IMR-90 (cell line): Measurements from ENCODE around the gene NKAIN2. TPM values are rescaled to one million over a fixed set of nuclear protein-coding genes. Genes with fewer than 3 reads are reported as not detected.
A peak's percentile ranks its signal among the peaks of the same experiment; 100 is the strongest.

ENCODE experiments used
- ATAC-seq: fragments of 200-7000 bp; cut with Tn5 transposase; 2 replicates; pipeline ENCODE4 v1.9.1; 2020; ENCODE audit warnings: low read depth, mild to moderate bottlenecking, moderate library complexity
- BruUV-seq: library from RNA; stranded (reverse); fragments of 400-500 nt; replicated peaks from 2 replicates; lab custom pipeline; 2021; lab: Mats Ljungman, UMichigan
- CTCF ChIA-PET: fragments of 300-600 bp; formaldehyde crosslinking; extraction: SDS; loops from one replicate; lab custom pipeline; 2021; ENCODE audit warnings: antibody characterized with exemption; lab: Yijun Ruan, JAX
- POLR2A ChIA-PET: fragments of 300-600 bp; sonication (Branson Sonifier 250); formaldehyde crosslinking; loops from one replicate; lab custom pipeline; 2022; ENCODE audit warnings: antibody characterized with exemption; ENCODE audit not compliant: unreplicated experiment; lab: Charles Lee
- DNase-seq: peaks from one replicate; pipeline ENCODE4 v3.0.0; 2013
- H2AFZ ChIP-seq: replicated peaks from 2 replicates; pipeline ENCODE3; 2013; ENCODE audit warnings: low read length, mild to moderate bottlenecking; ENCODE audit not compliant: poor library complexity
- H2AK5ac ChIP-seq: 2 replicates; pipeline ENCODE4 v1.6.1; 2013; ENCODE audit warnings: low read depth, low read length, inconsistent platforms
- H2AK9ac ChIP-seq: replicated peaks from 2 replicates; pipeline ENCODE3; 2013; ENCODE audit warnings: mild to moderate bottlenecking, low read depth, low read length, moderate library complexity; ENCODE audit not compliant: poor library complexity
- H2BK120ac ChIP-seq: 2 replicates; pipeline ENCODE4 v1.6.1; 2013; ENCODE audit warnings: low read depth, low read length, inconsistent platforms
- H2BK15ac ChIP-seq: 3 replicates; pipeline ENCODE4 v1.6.1; 2013; ENCODE audit warnings: low read depth, low read length, inconsistent platforms
- H2BK20ac ChIP-seq: 2 replicates; pipeline ENCODE4 v1.6.1; 2013; ENCODE audit warnings: low read depth, mild to moderate bottlenecking, inconsistent platforms, low read length, moderate library complexity
- H2BK5ac ChIP-seq: 2 replicates; pipeline ENCODE4 v1.6.1; 2013; ENCODE audit warnings: mild to moderate bottlenecking, low read depth, low read length, inconsistent platforms; ENCODE audit not compliant: poor library complexity, severe bottlenecking
- H3K14ac ChIP-seq: replicated peaks from 2 replicates; pipeline ENCODE4 v1.6.1; 2013; ENCODE audit warnings: low read depth, low read length, inconsistent platforms
- H3K18ac ChIP-seq: 2 replicates; pipeline ENCODE4 v1.6.1; 2013; ENCODE audit warnings: low read depth, low read length, control low read depth
- H3K23ac ChIP-seq: 2 replicates; pipeline ENCODE4 v1.6.1; 2013; ENCODE audit warnings: low read depth, low read length, inconsistent platforms
- H3K27ac ChIP-seq: 2 replicates; pipeline ENCODE4 v1.5.1; 2013; ENCODE audit warnings: mild to moderate bottlenecking, control low read depth, low read length; ENCODE audit not compliant: insufficient read depth
- H3K27me3 ChIP-seq: 2 replicates; pipeline ENCODE4 v1.6.1; 2013; ENCODE audit warnings: low read length; ENCODE audit not compliant: control insufficient read depth, insufficient read depth
- H3K36me3 ChIP-seq: 2 replicates; pipeline ENCODE4 v1.6.1; 2013; ENCODE audit warnings: low read length, mixed read lengths; ENCODE audit not compliant: control insufficient read depth, insufficient read depth
- H3K4ac ChIP-seq: 2 replicates; pipeline ENCODE4 v1.6.1; 2013; ENCODE audit warnings: low read depth, low read length, inconsistent platforms
- H3K4me1 ChIP-seq: 2 replicates; pipeline ENCODE4 v1.6.1; 2013; ENCODE audit warnings: low read length, mixed read lengths; ENCODE audit not compliant: control insufficient read depth, insufficient read depth
- H3K4me2 ChIP-seq: 2 replicates; pipeline ENCODE4 v1.6.1; 2013; ENCODE audit warnings: low read depth, mild to moderate bottlenecking, control low read depth, low read length, moderate library complexity
- H3K4me3 ChIP-seq: 2 replicates; pipeline ENCODE4 v1.5.1; 2013; ENCODE audit warnings: low read depth, mild to moderate bottlenecking, control low read depth, low read length, moderate library complexity; ENCODE audit not compliant: insufficient read depth
- H3K56ac ChIP-seq: 2 replicates; pipeline ENCODE4 v1.6.1; 2013; ENCODE audit warnings: low read length, inconsistent platforms; ENCODE audit not compliant: insufficient read depth; ENCODE audit errors: extremely low read depth
- H3K79me1 ChIP-seq, 2 experiments: 2 replicates each; pipeline ENCODE4 v1.6.1; 2013; ENCODE audit warnings: low read length in 2 of 2, inconsistent platforms in 1 of 2, low read depth in 1 of 2
- H3K9ac ChIP-seq: 2 replicates; pipeline ENCODE4 v1.6.1; 2013; ENCODE audit warnings: low read depth, low read length, control low read depth
- H3K9me1 ChIP-seq: 2 replicates; pipeline ENCODE4 v1.6.1; 2013; ENCODE audit warnings: low read length, inconsistent platforms; ENCODE audit not compliant: insufficient read depth
- H3K9me3 ChIP-seq: 2 replicates; pipeline ENCODE4 v1.6.1; 2013; ENCODE audit warnings: low read length; ENCODE audit not compliant: control insufficient read depth, insufficient read depth
- H4K20me1 ChIP-seq: 2 replicates; pipeline ENCODE4 v1.6.1; 2013; ENCODE audit warnings: low read length, inconsistent platforms; ENCODE audit not compliant: insufficient read depth
- H4K5ac ChIP-seq: 2 replicates; pipeline ENCODE4 v1.6.1; 2013; ENCODE audit warnings: mild to moderate bottlenecking, low read depth, low read length, control low read depth
- H4K8ac ChIP-seq, 2 experiments: 2 replicates each; pipeline ENCODE4 v1.6.1; 2013; ENCODE audit warnings: low read depth in 2 of 2, low read length in 2 of 2, control low read depth in 1 of 2, inconsistent platforms in 1 of 2
- H4K91ac ChIP-seq: 2 replicates; pipeline ENCODE4 v1.6.1; 2013; ENCODE audit warnings: low read depth, low read length, inconsistent platforms; ENCODE audit not compliant: insufficient read depth
- BHLHE40 ChIP-seq: fragments of 150-350 bp; IDR thresholded peaks from 2 replicates; pipeline ENCODE4 v1.6.1; 2016; ENCODE audit warnings: mild to moderate bottlenecking, low read depth, low read length
- CEBPB ChIP-seq: IDR thresholded peaks from 2 replicates; pipeline ENCODE4 v1.6.1; 2012; ENCODE audit warnings: low read depth, low read length, improper control_type of control experiment
- CHD1 ChIP-seq: IDR thresholded peaks from 2 replicates; pipeline ENCODE4 v1.6.1; 2012; ENCODE audit warnings: low read depth, low read length, improper control_type of control experiment
- FOS ChIP-seq: fragments of 150-350 bp; IDR thresholded peaks from 2 replicates; pipeline ENCODE4 v1.6.1; 2016; ENCODE audit warnings: low read depth, low read length
- MAFK ChIP-seq: IDR thresholded peaks from 2 replicates; pipeline ENCODE4 v1.6.1; 2012; ENCODE audit warnings: low read depth, low read length, improper control_type of control experiment
- MXI1 ChIP-seq: IDR thresholded peaks from 2 replicates; pipeline ENCODE4 v1.6.1; 2012; ENCODE audit warnings: low read depth, mild to moderate bottlenecking, low read length, moderate library complexity, borderline replicate concordance
- NFE2L2 ChIP-seq: fragments of 150-350 bp; IDR thresholded peaks from 2 replicates; pipeline ENCODE4 v1.6.1; 2016; ENCODE audit warnings: low read depth, mild to moderate bottlenecking, low read length
- POLR2A ChIP-seq: IDR thresholded peaks from 2 replicates; pipeline ENCODE4 v1.6.1; 2012; ENCODE audit warnings: mild to moderate bottlenecking, low read depth, low read length
- RAD21 ChIP-seq: IDR thresholded peaks from 2 replicates; pipeline ENCODE4 v1.6.1; 2012; ENCODE audit warnings: low read length, improper control_type of control experiment
- RCOR1 ChIP-seq: IDR thresholded peaks from 2 replicates; pipeline ENCODE4 v1.6.1; 2012; ENCODE audit warnings: mild to moderate bottlenecking, low read length, improper control_type of control experiment; ENCODE audit not compliant: insufficient replicate concordance
- RFX5 ChIP-seq: IDR thresholded peaks from 2 replicates; pipeline ENCODE4 v1.8.0; 2012; ENCODE audit warnings: low read depth, mild to moderate bottlenecking, low read length, moderate library complexity
- SMC3 ChIP-seq: fragments of 150-350 bp; IDR thresholded peaks from 2 replicates; pipeline ENCODE4 v1.6.1; 2016; ENCODE audit warnings: low read depth, mild to moderate bottlenecking, antibody characterized with exemption, low read length, moderate library complexity
- WGBS, 2 experiments: methylation state at CpG; one replicate each; pipeline versions ENCODE4 v1.1.5 to v1.1.7; 2013; ENCODE audit warnings: missing lambda C conversion rate in 2 of 2; ENCODE audit not compliant: insufficient read length in 1 of 2; ENCODE audit errors: extremely low coverage in 2 of 2; 5-methylcytosine and 5-hydroxymethylcytosine counted together
- dilution Hi-C: fragments of 300-500 bp; cut with HindIII; formaldehyde crosslinking; loops from one replicate; pipeline ENCODE4 v1.14.3; 2018; ENCODE audit warnings: low sequenced_read_pairs; ENCODE audit not compliant: unreplicated experiment
- in situ Hi-C: fragments of 300-500 bp; cut with MboI; formaldehyde crosslinking; loops from 3 replicates; pipeline ENCODE4 v1.14.3; 2019; ENCODE audit warnings: low sequenced_read_pairs, inconsistent platforms, mixed read lengths
- intact Hi-C: fragments of 100-400 bp; cut with micrococcal nuclease; formaldehyde crosslinking; loops from 2 replicates; pipeline ENCODE4 v1.10.0; 2022
- polyA plus RNA-seq, 3 experiments: library from polyadenylated mRNA; depleted of rRNA; stranded (reverse); fragments of >200 nt; gene quantifications; 2 replicates each; pipeline ENCODE4 v1.2.3, GENCODE V29; 2012; ENCODE audit warnings: low replicate concordance in 1 of 3
- total RNA-seq: library from RNA; depleted of rRNA; stranded (reverse); fragments of >200 nt; gene quantifications from 2 replicates; pipeline ENCODE4 v1.2.3, GENCODE V29; 2012
- TF ChIP-seq, protein P1 (sequence below): fragments of 150-350 bp; IDR thresholded peaks from 2 replicates; pipeline ENCODE4 v1.6.1; 2016; ENCODE audit warnings: low read depth, mild to moderate bottlenecking, low read length, moderate library complexity, borderline replicate concordance
- TF ChIP-seq, protein P2 (sequence below): fragments of 150-350 bp; IDR thresholded peaks from 2 replicates; pipeline ENCODE4 v1.6.1; 2017; ENCODE audit warnings: mild to moderate bottlenecking, antibody characterized with exemption, low read length, low read depth
- TF ChIP-seq, protein P3 (sequence below): conservative IDR thresholded peaks from 2 replicates; pipeline ENCODE4 v1.5.1; 2012; ENCODE audit warnings: mild to moderate bottlenecking, low read depth, low read length, improper control_type of control experiment

Gene NKAIN2
- total and polyA plus RNA-seq, 2 of the 4 experiments (the other 2 are of a cell fraction): not detected

DNA sequence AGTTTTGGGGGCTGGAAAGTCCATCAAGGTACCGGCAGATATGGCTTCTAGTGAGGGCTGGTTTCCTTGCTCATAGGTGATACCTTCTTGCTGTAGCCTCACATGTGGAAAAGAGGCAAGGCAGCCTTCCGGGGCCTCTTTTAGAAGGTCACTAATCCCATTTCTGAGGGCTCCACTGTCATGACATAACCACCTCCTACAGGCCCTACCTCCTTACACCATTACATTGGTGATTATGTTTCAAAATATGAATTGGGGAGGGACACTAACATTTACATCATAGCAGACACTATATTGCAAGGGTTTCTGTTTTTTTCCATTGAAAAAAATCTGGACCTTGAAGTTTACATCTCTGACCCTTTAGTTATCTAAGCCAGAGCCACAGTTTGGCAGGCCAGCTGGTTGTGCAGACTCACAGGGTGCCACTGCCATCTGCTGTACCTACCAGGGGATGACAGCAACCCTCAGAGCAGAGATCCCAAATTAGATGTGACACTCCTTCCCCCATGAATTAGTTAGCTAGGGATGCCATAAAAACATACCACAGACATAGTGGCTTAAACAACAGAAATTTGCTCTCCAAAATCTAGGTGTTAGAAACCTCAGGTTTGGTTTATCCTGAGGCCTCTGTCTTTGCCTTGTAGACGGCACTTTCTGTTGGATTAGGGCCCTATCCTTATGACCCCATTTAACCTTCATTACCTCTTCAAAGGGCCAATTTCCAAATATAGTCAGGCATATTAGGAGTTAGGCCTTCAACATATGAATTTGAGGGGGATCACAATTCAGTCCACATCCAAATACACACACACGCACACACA is 992.2 kb downstream of the NKAIN2 start:
- H3K9me1 ChIP-seq: no peaks in the 10 kb centered on the region
- H2BK20ac ChIP-seq: no peak overlapping the region
- no peak overlapping the region for H2AFZ ChIP-seq
- DNase-seq (peak; percentile 1), ATAC-seq (peak; percentile 68)
- no peak overlapping the region for H2BK120ac ChIP-seq
- no peak overlapping the region for H2AK9ac ChIP-seq
- BruUV-seq: no TSS peak
- H4K20me1 ChIP-seq: no peaks in the 10 kb centered on the region
- no peaks in the 10 kb centered on the region for H3K36me3 ChIP-seq
- no peak overlapping the region for H3K4me2 ChIP-seq
- WGBS, 2 experiments: no CpG with 5 or more reads among the region's 4 CpGs
- no peak overlapping the region for H2AK5ac ChIP-seq
- no peak overlapping the region for H3K4ac ChIP-seq
- no peak overlapping the region for H4K91ac ChIP-seq
- in situ Hi-C loops (no loop called here), dilution Hi-C loops (no loop called here), intact Hi-C loops (loop anchor here (1.0 kb wide), 1 partner anchor 994 kb away; no protein-coding TSS in a partner anchor)
- H3K4me1 ChIP-seq: no peaks in the 10 kb centered on the region
- H2BK5ac ChIP-seq: no peak overlapping the region
- no peak overlapping the region for H3K56ac ChIP-seq
- H4K8ac ChIP-seq: no peak overlapping the region
- no peak overlapping the region for H3K14ac ChIP-seq
- POLR2A ChIA-PET: no interaction called here
- no peak overlapping the region for H2BK15ac ChIP-seq
- no peak overlapping the region for H3K23ac ChIP-seq
- H3K79me1 ChIP-seq: no peaks in the 10 kb centered on the region
- H3K18ac ChIP-seq: no peak overlapping the region
- H3K9ac ChIP-seq: no peak overlapping the region
- H3K9me3 ChIP-seq: no peaks in the 10 kb centered on the region
- H3K27ac ChIP-seq: no peak overlapping the region
- CTCF ChIA-PET: interaction anchor here (1.0 to 1.1 kb wide), 3 partner anchors 9 to 994 kb away, joined by 3 to 4 read pairs (median 4); no protein-coding TSS in a partner anchor
- H4K5ac ChIP-seq: no peak overlapping the region
- H3K4me3 ChIP-seq: no peak overlapping the region
- H3K27me3 ChIP-seq: no peaks in the 10 kb centered on the region
- TF ChIP-seq RFX5 (no peak), RAD21 (peak; percentile 55), FOS (no peak), CHD1 (no peak), SMC3 (0 out of 2 replicates have a peak, but pooled peaks have one; percentile 23), POLR2A (no peak), NFE2L2 (no peak), CEBPB (no peak), MXI1 (no peak), MAFK (no peak), RCOR1 (no peak), BHLHE40 (no peak)
- TF ChIP-seq, protein P1, sequence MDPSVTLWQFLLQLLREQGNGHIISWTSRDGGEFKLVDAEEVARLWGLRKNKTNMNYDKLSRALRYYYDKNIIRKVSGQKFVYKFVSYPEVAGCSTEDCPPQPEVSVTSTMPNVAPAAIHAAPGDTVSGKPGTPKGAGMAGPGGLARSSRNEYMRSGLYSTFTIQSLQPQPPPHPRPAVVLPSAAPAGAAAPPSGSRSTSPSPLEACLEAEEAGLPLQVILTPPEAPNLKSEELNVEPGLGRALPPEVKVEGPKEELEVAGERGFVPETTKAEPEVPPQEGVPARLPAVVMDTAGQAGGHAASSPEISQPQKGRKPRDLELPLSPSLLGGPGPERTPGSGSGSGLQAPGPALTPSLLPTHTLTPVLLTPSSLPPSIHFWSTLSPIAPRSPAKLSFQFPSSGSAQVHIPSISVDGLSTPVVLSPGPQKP: no peak
- TF ChIP-seq, protein P2, sequence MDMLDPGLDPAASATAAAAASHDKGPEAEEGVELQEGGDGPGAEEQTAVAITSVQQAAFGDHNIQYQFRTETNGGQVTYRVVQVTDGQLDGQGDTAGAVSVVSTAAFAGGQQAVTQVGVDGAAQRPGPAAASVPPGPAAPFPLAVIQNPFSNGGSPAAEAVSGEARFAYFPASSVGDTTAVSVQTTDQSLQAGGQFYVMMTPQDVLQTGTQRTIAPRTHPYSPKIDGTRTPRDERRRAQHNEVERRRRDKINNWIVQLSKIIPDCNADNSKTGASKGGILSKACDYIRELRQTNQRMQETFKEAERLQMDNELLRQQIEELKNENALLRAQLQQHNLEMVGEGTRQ: no peak
- TF ChIP-seq, protein P3, sequence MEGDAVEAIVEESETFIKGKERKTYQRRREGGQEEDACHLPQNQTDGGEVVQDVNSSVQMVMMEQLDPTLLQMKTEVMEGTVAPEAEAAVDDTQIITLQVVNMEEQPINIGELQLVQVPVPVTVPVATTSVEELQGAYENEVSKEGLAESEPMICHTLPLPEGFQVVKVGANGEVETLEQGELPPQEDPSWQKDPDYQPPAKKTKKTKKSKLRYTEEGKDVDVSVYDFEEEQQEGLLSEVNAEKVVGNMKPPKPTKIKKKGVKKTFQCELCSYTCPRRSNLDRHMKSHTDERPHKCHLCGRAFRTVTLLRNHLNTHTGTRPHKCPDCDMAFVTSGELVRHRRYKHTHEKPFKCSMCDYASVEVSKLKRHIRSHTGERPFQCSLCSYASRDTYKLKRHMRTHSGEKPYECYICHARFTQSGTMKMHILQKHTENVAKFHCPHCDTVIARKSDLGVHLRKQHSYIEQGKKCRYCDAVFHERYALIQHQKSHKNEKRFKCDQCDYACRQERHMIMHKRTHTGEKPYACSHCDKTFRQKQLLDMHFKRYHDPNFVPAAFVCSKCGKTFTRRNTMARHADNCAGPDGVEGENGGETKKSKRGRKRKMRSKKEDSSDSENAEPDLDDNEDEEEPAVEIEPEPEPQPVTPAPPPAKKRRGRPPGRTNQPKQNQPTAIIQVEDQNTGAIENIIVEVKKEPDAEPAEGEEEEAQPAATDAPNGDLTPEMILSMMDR: 0 out of 2 replicates have a peak, but pooled peaks have one; percentile 31
